Aorta (tissue), 5 donors: ENCODE results near the gene RHPN2. TPM values are rescaled to one million over a fixed set of nuclear protein-coding genes. Genes with fewer than 3 reads are reported as not detected.

Experiments
- ATAC-seq: fragments of 200-7000 bp; cut with Tn5 transposase; one replicate; pipeline ENCODE4 v1.9.1; 2022; ENCODE audit warnings: moderate library complexity; ENCODE audit not compliant: low FRiP score
- DNase-seq, 2 donors: peaks; one replicate each; pipeline ENCODE4 v3.0.0-alpha.2; 2020
- H3K27ac ChIP-seq, 2 donors: one replicate each; pipeline ENCODE4 v1.5.1; 2013; ENCODE audit warnings: low read length in 2 of 2, mild to moderate bottlenecking in 2 of 2, moderate library complexity in 2 of 2, control low read depth in 1 of 2, inconsistent platforms in 1 of 2, low read depth in 1 of 2
- H3K27me3 ChIP-seq, 2 donors: one replicate each; pipeline ENCODE4 v1.6.1; 2013; ENCODE audit warnings: control low read depth in 1 of 2, low read length in 1 of 2, mild to moderate bottlenecking in 1 of 2, moderate library complexity in 1 of 2; ENCODE audit not compliant: insufficient read depth in 2 of 2, control insufficient read depth in 1 of 2
- H3K36me3 ChIP-seq, 2 donors: one replicate each; pipeline ENCODE4 v1.6.1; 2013; ENCODE audit warnings: control low read depth in 1 of 2, low read length in 1 of 2, mild to moderate bottlenecking in 1 of 2; ENCODE audit not compliant: insufficient read depth in 2 of 2, control insufficient read depth in 1 of 2
- H3K4me1 ChIP-seq, 2 donors: one replicate each; pipeline ENCODE4 v1.6.1; 2013; ENCODE audit warnings: low read length in 2 of 2, control low read depth in 1 of 2, mild to moderate bottlenecking in 1 of 2, moderate library complexity in 1 of 2; ENCODE audit not compliant: insufficient read depth in 2 of 2, control insufficient read depth in 1 of 2
- H3K4me3 ChIP-seq, 2 donors: one replicate each; pipeline ENCODE4 v1.5.1; 2013; ENCODE audit warnings: low read length in 2 of 2, control low read depth in 1 of 2, mild to moderate bottlenecking in 1 of 2
- H3K9me3 ChIP-seq: one replicate; pipeline ENCODE4 v1.6.1; 2013; ENCODE audit warnings: mild to moderate bottlenecking, low read length; ENCODE audit not compliant: control insufficient read depth
- WGBS, 2 donors: extraction: QIAGEN DNeasy Blood & Tissue Kit; methylation state at CpG; one replicate each; pipeline ENCODE4 v1.1.7; 2013; 5-methylcytosine and 5-hydroxymethylcytosine counted together
- intact Hi-C, 2 donors: fragments of 100-400 bp; cut with DNase I; formaldehyde crosslinking; loops; one replicate each; pipeline versions ENCODE4 v1.14.2 to v1.15.0; 2022
- polyA plus RNA-seq, 2 donors: library from polyadenylated mRNA; stranded (reverse); fragments of 200-250 nt; gene quantifications; one replicate each; pipeline ENCODE4 v1.2.3, GENCODE V29; 2013
- total RNA-seq, 2 donors: library from RNA; stranded (reverse); fragmentation: NEBNext Ultra II Directional; extraction: Animal tissue kit (Norgen Biotek cat#: 25700); gene quantifications; one replicate each; pipeline ENCODE4 v1.2.1, GENCODE V29; 2021
- donor health status: healthy with polysubstance abuse.
- donor health status: Bipolar disorder and iron deficiency.
- donor health status: DM: no; HTN: no; CAD: no.
- donor health status: DM: no; HTN: no; CAD: no.
- donor health status: DM: yes; HTN: yes; CAD: no.

Gene RHPN2
- total and polyA plus RNA-seq, 4 donors: 0.33 to 5.0 (median 1.5) TPM

DNA sequence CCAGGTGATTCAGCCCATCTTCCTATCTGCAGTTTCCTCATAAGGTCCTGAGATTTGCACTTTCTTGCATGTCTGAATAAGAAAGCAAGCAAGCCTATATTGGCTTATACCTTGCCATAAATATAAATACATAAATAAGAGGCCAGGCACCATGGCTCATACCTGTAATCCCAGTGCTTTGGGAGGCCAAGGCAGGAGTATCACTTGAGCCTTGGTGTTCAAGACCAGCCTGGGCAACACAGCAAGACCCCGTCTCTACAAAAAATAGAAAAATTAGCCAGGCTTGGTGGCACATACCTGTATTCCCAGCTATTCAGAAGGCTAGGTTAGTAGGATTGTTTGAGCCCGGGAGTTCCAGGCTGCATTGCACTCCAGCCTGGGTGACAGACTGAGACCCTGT lies 10.8 kb upstream of the RHPN2 start:
- ATAC-seq: no peak
- Histone ChIP-seq H3K36me3 (no peaks in the 10 kb centered on the region), H3K4me1 (no peaks in the 10 kb centered on the region), H3K9me3 (no peaks in the 10 kb centered on the region), H3K27ac (no peak overlapping the region), H3K27me3 (no peaks in the 10 kb centered on the region), H3K4me3 (no peak overlapping the region)
- no peak for DNase-seq
- intact Hi-C loops: no loop called here
- WGBS, 2 donors: 77 to 86% methylated on average over 2 of the region's 2 CpGs

DNA sequence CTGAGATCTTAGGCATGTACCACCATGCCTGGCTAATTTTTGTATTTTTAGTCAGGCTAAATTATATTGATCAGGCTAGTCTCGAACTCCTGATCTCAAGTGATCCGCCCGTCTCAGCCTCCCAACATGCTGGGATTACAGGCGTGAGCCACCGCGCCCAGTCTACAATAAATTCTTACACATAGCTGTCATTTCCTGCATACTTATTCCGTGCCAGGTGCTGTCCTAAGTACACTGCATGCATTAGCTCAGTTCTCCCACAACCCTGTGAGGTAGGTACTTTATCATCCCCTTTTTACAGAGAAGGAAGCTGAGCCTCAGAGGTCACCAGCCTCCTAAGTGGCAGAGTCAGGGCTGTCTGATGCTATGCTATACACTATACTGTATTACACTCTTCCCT lies 7.2 kb upstream of the RHPN2 start:
- DNase-seq: no peak
- intact Hi-C loops: no loop called here
- H3K9me3 ChIP-seq: no peaks in the 10 kb centered on the region
- H3K4me1 ChIP-seq: no peaks in the 10 kb centered on the region
- ATAC-seq: no peak
- no peak overlapping the region for H3K27ac ChIP-seq
- no peaks in the 10 kb centered on the region for H3K36me3 ChIP-seq
- no peaks in the 10 kb centered on the region for H3K27me3 ChIP-seq
- 76 to 80% methylated on average over 7 of the region's 7 CpGs for whole genome bisulfite sequencing, 2 donors
- H3K4me3 ChIP-seq: no peak overlapping the region

DNA sequence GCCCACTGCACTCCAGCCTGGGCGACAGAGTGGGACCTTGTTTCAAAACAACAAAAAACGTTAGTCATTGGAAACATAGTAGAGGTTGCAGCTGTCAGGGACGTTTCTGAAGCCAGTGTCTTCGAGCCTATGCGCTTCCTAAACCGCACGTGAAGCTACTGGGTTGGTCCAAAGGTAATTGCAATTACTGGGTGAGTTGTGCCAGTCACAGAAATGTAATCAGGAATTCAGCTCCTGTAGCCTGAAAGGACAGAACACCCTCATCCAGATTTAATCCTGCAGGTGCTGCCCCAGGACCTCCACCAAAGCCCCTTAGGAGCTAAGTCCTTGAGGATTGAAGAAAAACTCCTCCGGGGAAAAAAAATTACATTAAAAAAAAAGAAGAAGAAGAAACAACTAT lies 2.4 kb upstream of the RHPN2 start:
- Histone ChIP-seq H3K36me3 (no peaks in the 10 kb centered on the region), H3K4me3 (no peak overlapping the region), H3K27me3 (peaks cover 0 to 1% of the 10 kb centered on the region in 2 donors), H3K4me1 (no peaks in the 10 kb centered on the region), H3K9me3 (no peaks in the 10 kb centered on the region), H3K27ac (no peak overlapping the region)
- 72 to 75% methylated on average over 8 of the region's 8 CpGs for WGBS, 2 donors
- ATAC-seq (no peak), DNase-seq (no peak)
- intact Hi-C loops: no loop called here

DNA sequence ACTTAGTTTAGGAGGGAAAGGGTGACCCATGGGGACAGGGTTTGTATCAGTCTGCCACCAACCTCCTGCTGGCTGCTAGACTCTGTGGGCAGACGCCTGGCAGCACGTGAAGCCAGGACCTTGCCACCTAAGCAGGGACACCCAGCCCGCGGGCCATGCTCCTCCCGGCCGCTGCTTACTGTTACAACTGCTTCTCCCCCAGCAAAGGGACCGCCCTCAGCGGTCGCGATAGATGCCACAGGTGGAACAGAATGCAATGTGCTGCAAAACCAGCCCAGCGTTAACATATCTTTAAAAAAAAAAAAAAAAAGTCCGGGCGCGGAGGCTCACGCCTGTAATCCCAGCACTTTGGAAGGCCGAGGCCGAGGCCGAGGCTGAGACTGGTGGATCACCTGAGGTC lies 1.9 kb upstream of the RHPN2 start:
- H3K9me3 ChIP-seq: no peaks in the 10 kb centered on the region
- no peak overlapping the region for H3K27ac ChIP-seq
- H3K36me3 ChIP-seq: no peaks in the 10 kb centered on the region
- no peak for ATAC-seq
- intact Hi-C loops: no loop called here
- no peaks in the 10 kb centered on the region for H3K4me1 ChIP-seq
- H3K4me3 ChIP-seq: no peak overlapping the region
- H3K27me3 ChIP-seq: peaks cover 0 to 1% of the 10 kb centered on the region in 2 donors
- 85 to 87% methylated on average over 18 of the region's 18 CpGs for WGBS, 2 donors
- DNase-seq: no peak

DNA sequence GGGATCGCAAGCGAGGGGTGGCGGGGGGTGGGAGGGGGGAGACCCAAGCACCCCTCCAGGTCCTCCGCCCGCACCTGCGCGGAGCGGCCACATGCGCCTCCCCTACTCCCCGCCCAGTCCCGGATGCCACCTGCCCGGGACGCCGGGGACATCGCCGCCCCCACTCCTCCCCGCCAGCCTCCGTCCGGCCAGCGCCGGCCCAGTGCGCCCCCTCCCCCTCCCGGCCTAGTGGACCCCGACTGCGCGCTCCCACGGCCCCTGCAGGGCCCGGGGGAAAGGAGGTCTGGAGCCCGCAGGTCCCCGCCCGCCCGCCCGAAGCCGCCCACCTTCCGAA lies 263 bp downstream of the RHPN2 start:
- ATAC-seq (peak; percentile 61), DNase-seq (no peak)
- WGBS, 2 donors: 0 to 1% methylated on average over 5 to 35 of the region's 35 CpGs
- intact Hi-C loops: no loop called here
- H3K27ac ChIP-seq: no peak overlapping the region
- no peaks in the 10 kb centered on the region for H3K9me3 ChIP-seq
- no peaks in the 10 kb centered on the region for H3K36me3 ChIP-seq
- H3K4me1 ChIP-seq: no peaks in the 10 kb centered on the region
- H3K4me3 ChIP-seq: peak overlapping the region; percentile 62
- H3K27me3 ChIP-seq: peaks cover 0 to 1% of the 10 kb centered on the region in 2 donors

DNA sequence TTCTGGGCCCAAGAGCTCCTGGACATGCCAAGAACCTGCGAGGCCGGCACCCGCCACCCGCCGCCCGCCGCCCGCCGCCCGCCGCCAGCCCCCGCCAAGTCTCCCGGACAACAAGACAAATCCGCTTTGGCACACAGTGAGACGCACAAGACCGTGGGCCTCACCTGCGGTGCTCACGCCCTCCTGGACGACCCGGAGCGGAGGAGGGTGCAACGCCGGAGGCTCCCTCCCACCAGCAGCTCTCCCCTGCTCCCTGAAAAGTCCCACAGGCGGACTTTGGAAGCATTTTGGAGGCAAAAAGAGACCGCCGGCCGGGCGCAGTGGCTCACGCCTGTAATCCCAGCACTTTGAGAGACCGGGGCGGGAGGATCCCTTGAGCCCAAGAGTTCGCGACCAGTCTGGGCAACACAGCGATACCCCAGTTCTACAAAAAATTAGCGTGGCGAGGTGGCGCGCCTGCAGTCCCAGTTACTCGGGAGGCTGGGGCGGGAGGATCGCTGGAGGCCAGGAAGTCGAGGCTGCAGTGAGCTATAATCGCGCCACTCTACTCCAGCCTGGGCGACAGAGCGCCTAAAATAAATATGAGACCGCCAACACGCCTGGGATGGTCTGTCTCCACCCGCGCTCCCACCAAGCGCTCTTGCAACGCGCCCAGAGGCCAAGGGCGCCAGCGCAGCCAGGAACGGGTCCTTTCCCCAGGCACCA lies 783 bp downstream of the RHPN2 start:
- H3K27me3 ChIP-seq: peaks cover 0 to 1% of the 10 kb centered on the region in 2 donors
- ATAC-seq (peak; percentile 40), DNase-seq (no peak)
- intact Hi-C loops: no loop called here
- 2% methylated on average over 53 to 56 of the region's 56 CpGs for WGBS, 2 donors
- peak overlapping the region; percentile 62 for H3K4me3 ChIP-seq
- H3K36me3 ChIP-seq: no peaks in the 10 kb centered on the region
- H3K9me3 ChIP-seq: no peaks in the 10 kb centered on the region
- H3K4me1 ChIP-seq: no peaks in the 10 kb centered on the region
- H3K27ac ChIP-seq: no peak overlapping the region

DNA sequence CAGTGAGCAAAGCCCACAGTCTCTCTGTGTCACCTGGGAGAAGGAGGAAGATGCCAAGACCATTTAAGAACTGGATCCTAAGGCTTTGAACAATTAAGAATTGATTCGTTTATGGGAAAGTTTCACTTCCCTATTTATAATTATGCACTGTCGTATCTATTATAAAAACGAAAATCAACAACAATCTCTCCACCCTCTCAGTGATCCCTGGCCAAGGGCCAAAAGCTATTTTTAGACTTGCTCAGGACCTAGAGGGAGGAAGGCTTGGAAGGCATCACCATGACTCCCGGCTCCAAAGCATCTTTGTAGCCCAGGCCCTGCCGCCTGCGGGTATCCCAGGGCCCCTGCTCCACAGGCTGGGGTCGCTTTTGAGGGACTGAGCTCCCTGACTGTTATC lies 1.3 kb downstream of the RHPN2 start:
- WGBS, 2 donors: 3 to 4% methylated on average over 7 of the region's 7 CpGs
- H3K4me3 ChIP-seq: no peak overlapping the region
- no peaks in the 10 kb centered on the region for H3K36me3 ChIP-seq
- no peak overlapping the region for H3K27ac ChIP-seq
- intact Hi-C loops: no loop called here
- ATAC-seq: no peak
- DNase-seq: no peak
- no peaks in the 10 kb centered on the region for H3K4me1 ChIP-seq
- peaks cover 0 to 1% of the 10 kb centered on the region in 2 donors for H3K27me3 ChIP-seq
- no peaks in the 10 kb centered on the region for H3K9me3 ChIP-seq

DNA sequence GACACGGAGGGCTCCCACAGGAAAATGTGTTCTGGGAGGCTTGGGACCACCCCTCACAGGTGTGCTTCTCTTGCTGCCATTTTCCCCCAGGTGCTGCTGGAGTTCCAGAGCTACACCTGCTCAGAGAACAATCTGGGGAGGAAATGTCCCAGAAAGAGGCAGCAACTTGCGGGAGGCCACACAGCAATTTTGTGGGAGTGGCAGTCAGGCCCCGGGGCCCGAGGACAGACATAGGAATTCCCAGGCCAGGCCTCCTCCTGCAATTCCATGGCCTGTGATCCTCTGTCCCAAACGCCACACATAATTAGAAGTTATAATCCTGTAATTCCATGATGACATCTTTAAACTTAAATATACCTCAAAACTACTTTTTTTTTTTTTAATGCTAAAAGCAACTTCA lies 1.8 kb downstream of the RHPN2 start:
- WGBS, 2 donors: 76 to 86% methylated on average over 5 of the region's 5 CpGs
- DNase-seq: no peak
- Histone ChIP-seq H3K4me1 (no peaks in the 10 kb centered on the region), H3K4me3 (no peak overlapping the region), H3K9me3 (no peaks in the 10 kb centered on the region), H3K36me3 (no peaks in the 10 kb centered on the region), H3K27ac (no peak overlapping the region), H3K27me3 (peaks cover 0 to 1% of the 10 kb centered on the region in 2 donors)
- ATAC-seq: no peak
- intact Hi-C loops: no loop called here

DNA sequence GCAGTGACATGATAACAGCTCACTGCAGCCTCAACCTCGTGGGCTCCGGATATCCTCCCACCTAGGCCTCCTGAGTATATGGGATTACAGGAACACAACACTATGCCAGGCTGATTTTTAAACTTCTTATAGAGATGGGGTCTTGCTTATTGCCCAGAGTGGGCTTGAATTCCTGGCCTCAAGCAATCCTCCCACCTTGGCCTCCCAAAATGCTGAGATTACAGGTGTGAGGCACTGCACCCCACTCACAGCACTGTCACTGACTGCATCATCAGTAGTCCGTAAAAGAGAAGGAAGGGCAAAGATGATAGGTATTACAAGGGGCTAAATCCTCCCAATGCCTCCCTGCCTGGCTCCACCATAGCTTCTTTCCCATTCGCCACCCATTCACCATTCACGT lies 4.1 kb downstream of the RHPN2 start:
- peaks cover 0 to 1% of the 10 kb centered on the region in 2 donors for H3K27me3 ChIP-seq
- intact Hi-C loops: no loop called here
- no peaks in the 10 kb centered on the region for H3K4me1 ChIP-seq
- no peaks in the 10 kb centered on the region for H3K36me3 ChIP-seq
- no peak overlapping the region for H3K27ac ChIP-seq
- no peak for ATAC-seq
- no peak for DNase-seq
- H3K4me3 ChIP-seq: no peak overlapping the region
- no peaks in the 10 kb centered on the region for H3K9me3 ChIP-seq
- 92 to 93% methylated on average over 5 of the region's 5 CpGs for WGBS, 2 donors
